RKO (cell line): ENCODE measurements around the gene DLGAP4.

ENCODE experiments used
- DNase-seq: peaks from one replicate; pipeline ENCODE4 v3.0.0-alpha.2; 2016; ENCODE audit warnings: low spot score

DLGAP4 gene

DNA sequence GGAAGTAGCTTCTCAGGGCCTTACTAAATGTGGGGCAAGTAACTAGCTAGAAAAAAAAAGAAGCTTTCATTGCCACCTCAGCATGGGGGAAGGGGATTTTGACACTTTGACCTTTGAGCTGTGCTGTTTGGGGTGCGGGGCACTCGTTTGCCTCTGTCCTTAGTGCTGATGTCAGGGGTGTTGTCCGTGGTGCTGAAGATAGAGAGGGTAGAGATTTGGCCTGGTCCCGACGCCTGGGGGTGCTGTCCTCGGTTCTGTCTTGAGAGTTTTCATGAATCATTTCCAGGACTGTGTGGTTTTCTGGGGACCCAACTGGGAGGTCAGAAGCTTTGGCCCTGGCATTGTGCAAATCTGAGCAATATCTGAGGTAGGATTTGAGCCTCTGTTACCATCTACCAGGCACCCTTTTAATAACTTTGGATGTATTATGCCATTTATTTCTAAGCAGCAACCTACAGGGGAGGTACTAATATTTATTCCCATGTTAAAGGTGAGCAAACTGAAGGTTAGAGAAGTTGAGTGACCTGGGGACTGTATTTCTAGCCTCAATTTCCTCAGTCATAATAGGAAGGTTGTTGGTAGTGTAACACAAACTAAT lies 78.0 kb downstream of the DLGAP4 start:
- peak; percentile 77 for DNase-seq

DNA sequence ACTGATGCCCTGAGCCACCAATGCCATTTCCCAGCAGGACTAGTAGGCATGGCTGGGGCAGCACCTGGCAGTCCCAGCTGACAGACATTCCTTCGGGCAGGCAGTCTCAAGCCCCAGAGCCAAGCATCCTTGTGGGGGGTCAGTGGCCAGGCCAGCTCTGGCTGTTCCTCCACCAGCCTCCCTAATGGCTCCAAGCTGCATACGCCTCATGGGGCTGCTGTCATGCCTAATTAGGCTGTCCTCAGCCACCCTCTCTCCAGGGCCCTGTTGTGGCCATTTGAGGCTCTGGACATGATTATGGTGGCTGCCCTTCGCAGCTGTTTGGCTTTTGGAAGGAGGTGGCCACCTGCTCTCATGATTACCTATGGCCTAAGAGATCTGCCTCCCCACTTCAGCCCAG lies 79.4 kb downstream of the DLGAP4 start:
- no peak for DNase-seq

DNA sequence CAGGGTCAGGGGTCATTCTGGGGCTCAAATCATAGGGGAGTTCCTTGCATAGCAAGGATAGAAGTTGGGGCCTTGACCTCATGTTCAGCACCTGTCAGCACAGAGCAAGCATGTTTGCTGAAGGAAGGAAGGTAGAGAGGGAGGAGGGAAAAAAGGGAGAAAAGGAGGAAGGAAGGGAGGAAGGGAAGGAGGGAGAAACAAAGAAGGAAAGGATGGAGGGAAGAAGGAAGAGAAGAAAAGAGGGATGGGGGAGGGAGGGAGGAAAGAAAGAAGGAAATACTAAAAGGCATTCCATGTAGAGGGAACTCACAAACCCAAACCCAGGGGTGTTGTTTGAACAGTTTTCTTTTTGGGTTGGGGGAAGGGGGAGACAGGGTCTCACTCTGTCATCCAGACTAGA lies 80.1 kb downstream of the DLGAP4 start:
- no peak for DNase-seq

DNA sequence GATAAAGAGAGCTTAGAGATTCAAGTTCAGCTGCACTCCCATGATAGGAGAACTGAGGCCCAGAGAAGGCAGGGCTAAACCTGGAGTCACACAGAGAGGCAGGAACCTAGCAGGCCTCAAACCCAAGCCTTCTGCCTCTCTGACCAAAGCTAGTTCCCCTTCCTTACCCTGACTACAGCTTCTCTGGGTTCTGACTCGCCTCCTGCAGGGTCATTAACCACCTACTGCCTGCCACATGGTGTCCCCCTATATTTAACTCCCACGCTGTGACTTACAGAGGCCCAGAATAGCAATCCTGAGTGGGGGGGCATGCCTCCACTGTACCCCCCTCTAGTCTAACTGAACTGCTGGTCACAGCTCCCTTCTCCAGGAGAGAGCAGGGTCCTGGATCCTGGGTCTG lies 84.1 kb downstream of the DLGAP4 start:
- DNase-seq, result no peak

DNA sequence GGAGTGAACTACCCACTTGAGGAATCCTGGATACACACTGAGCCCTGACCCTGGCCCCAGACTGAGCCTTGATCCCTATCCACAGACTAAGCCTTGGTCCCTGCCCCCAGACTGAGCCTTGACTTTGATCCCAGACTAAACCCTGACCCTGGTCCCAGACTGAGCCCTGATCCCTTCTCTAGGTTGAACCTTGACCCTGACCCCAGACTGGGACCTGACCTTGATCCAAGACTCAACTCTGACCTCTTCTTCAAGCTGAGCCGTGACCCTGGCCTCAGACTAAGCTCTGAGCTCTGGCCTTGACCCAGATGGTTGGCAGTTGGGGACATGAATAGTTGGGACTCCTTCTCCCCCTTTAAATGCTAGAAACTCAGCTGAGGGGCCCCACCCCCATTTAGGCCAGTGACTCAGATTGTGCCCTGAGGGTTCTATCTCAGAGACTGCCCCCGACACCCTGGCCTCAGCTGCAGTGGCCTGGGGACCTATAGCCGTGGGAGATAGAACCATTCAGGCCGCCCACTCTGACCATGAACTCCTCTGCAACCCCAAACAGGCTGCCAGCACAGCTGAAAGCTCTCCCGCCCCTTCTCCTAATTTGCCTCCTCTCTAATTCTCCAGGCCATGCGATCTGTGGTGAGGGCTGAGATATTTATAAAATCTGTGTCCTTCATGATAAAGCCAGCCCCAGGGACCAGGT lies 84.7 kb downstream of the DLGAP4 start:
- no peak for DNase-seq

DNA sequence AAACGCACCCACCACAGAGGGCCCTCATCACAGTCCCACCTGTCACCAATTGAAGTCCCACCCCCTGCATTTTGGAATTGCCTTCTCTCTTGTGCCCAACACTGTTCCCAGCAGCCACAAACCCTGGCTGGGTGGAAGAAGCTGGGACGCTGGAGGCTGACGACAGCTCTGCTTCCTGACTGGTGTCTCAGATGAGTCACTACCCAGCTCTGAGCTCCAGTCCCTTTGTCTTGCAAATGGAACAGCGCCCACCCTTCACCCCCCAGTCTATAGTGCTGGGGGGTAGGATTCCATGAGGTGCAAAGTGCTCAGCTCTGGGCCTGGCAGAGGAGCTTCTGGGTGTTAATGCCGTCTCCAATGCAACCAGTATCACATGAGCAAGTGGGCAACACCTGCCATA lies 85.3 kb downstream of the DLGAP4 start:
- no peak for DNase-seq

DNA sequence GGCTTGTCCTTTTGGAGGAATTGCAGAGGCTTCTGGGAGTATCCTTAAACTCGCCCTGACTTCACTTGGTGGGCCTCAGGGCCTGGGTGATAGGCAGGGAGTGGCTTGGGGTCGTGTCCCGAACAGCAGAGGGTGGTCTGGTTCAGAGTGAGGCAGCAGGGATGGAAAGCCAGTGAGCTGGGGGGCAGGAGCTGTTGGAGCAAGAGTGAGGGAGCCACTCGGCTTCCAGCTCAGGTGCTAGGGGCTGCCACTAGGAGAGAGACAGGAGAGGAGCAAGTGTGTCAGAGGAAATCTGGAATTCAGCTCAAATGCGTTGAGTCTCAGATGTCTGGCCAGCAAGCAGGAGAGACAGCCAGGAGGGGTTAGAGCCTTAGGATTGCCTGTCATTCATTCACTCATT lies 85.8 kb downstream of the DLGAP4 start:
- no peak for DNase-seq

DNA sequence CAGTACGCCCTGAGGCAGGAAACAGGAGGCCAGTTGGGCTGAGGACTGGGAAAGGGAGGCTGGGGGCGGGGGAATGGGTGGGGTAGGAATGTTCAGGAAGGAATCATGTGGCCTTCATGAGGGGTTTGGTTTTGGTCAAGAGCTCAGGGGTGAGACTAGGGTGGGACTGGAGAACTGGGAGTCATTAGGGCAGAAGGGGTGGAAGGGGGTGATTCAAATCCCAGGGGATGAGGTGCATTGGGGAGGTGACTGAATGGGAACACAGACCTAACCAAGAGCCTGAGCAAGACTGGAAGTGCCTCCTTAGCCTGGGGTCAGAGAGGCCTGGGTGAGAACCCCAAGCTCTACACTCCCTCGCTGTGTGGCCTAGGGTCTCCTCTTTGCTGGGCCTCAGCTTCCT lies 86.8 kb downstream of the DLGAP4 start:
- no peak for DNase-seq

DNA sequence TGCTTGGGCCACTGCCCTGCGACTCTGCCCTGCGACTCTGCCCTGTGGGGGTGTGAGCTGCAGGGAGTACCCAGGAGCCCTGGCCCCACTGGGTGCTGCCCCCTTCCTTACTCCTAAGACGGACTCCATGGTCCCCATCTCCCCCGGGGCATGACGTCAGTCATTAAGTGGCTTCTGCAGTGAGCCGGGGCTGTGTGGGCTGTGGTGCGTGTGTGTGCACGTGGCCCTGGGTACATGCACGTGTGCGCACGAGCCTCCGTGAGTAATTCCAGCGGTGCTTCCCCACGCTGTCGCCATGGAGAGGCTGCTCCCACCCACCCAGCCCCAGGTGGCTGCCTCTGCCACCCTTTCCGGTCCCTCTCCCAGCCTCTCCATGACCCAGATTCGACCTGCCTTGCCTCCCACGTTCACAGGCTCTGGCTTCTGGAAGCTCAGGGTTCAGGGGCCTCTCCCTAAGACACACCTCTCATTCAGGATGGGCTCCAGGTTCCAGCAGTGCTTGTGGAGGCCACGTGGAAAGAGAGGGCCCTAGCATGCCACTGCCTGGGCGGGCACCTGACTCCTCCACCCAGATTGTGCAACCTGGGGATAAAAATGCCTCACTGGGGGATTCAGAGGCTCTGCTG lies 88.3 kb downstream of the DLGAP4 start:
- DNase-seq, result no peak

DNA sequence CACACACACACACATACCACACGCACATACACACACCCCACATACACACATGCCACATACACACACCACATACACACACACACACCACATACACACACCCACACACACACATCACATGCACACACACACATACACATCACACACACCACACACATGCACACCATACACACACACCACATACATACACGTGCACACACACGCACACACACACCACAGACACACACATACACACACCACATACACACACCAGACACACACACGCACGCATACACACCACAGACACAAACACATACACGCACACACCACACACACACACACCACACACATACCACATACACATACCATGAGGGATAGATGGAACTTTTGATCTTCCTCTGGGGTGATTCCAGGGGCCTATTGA lies 90.2 kb downstream of the DLGAP4 start:
- no peak for DNase-seq

DNA sequence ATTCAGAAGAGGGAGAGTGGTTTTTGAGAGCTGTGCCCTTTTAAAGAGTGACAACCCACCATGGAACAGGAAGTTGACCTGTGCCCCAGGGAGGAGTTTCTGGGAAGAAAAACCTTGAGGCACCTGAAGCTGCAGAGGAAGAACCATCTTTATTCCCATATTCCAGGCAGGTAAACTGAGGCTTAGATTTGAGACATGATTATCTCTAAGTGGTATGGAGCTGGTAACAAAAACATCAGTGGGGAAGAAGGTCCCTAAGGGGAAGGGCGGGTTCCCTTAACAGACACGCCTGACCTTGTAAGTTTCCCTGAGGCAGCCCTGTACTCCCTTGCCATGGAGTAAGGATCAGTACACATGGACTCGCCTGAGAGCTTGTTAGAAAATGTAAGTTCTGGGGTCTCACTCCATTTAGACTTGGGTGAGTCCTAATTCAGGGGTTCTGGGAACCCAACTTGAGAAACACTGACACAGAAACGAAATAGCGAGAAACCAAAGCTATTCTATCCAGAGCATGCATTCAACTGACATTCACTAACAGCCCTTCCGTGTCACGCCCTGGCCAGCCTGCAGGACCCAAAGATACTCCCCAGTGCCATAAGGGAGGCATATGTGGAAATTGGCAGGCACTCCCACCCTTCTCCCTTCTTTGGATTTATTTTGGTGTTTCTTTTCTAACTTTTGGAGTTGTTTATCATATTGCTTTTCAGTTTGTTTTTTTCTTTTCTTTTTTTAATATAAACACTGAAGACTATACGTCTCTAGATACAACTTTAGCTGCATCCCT lies 90.9 kb downstream of the DLGAP4 start:
- DNase-seq, result no peak

DNA sequence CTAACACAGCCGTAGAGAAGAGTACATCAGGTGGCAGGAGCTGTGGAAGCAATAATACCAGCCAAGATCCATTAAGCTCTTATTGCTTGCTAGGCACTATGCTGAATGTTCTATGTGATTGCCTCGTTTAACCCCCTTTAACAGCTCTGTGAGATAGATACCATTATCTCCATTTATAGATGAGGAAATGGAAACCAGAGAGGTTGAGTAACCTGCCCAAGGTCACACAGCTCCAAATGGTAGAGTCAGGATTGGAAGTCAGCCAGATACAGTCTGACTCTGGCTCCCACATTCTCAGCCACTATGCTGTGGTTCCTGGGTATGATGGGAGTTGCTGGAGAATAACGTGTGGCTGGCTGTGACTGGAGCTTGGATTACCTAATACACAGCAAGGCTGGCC lies 92.4 kb downstream of the DLGAP4 start:
- DNase-seq, result no peak

DNA sequence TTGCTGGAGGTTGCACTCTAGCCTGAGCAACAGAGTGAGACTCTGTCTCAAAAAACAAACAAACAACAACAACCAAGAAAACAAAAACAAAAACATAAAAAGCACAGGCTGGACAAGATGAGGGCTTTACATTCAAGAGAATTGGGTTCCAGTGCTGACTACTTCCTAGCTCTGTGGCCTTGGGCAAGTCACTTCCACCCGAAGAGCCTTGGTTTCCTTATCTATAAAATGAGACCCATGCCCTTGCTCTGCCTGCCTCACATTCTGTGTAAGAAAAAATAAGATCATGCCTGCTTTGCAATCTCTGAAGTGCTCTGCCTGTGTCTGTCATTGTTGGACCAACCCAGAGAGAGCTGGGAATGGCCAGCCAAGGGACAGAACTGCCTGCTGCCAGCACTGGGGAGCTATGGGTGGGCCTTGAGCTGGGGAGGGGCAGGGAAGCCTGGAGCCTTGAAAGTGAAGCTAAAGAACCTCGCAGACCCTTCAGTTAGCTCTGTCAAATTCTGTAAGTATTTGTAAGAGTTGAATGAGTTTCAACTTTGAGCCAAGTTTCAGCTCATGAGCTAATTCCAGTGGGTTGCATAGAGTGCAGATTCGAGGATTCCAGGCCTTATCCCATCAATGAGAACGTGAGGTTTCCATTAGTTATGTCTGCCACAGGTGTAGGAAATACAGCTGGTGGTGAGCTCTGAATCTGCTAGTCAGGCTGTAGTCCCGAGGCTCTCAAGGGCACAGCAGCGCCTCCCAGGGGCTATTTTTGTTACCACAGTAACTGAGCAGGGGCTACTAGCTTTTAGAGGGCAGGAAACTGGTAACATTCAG lies 93.2 kb downstream of the DLGAP4 start:
- DNase-seq, result peak; percentile 74

DNA sequence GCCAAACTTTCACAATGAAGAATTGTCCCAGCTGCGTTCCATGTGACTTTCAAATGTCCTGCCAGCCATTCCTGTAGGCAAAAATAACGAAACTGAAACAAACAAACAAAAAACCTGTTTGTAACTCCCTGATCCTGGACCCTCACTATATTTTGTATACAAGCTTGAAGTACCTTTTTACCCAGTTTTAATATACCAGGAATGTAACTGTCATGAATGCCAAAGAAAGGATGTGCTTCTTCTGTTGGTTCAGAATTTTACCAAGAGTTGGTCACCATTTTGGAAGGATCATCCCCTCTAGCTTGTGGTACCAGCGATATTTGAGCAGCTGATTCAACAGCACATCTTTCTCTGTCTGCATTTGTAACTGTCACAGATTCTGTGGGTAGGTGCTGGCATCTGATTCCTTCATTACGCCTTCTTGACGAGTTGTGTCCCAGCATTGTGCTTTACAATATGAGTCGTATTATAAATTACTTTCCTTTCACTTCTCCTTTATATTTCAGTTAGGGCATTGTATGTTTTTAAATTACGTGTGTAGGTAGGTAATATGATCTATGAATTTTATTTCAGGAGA lies 93.9 kb downstream of the DLGAP4 start:
- no peak for DNase-seq

DNA sequence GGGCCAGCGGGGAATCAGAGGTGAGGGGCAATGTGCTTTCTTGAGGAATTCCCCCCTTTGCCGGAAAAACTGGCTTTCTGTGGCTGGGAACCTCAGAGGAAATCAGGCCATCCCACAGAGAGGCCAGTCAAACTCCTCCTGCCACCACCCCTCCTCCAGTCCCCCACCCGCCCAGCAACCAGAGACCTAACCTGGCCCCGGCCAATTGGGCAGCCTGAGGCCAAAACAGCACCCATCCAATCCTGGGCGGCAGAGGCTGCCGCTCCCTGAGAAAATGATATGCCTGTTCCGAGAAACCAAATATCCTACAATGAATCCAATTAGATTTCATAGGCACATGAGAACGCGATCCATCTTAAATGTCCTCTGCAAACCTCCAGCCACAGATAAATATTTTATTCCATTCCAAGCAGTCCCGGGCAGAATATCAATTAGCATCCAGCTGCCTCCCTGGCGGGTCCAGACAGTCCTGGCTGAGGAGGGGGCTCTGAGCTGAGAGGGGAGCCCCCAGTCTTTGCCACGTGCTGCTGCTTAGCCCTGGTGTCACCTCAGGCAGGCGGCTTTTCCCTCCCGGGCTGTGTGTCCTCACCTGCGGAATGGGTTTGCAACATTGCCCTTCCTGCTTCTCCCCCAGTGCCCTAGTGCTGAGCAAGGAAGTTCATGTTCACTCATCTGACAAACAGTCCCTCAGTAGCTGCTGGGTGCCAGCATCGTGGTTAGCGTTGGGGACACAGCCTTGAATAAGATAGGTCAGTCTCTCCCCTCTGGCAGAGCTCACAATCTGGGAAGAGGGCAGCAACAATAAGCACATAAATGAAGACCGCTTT lies 95.0 kb downstream of the DLGAP4 start:
- DNase-seq, result no peak

DNA sequence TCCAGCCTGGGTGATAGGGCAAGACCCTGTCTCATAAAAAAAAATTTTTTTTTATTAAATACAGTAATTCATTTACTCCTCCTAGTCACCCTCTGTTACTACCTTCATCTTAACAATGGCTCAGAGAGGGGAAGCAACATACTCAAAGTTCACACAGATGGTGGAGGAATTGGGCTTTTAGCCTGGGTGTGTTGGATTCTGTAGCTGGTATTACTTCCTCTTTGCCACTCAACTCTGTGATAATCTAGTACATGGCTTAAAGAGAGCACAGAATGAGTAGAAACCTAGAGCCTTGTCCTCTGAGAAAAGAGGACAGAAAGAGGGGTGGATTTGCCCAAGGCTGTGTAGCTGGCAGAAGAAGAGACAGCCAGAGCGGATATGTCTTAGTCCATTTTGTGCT lies 96.6 kb downstream of the DLGAP4 start:
- no peak for DNase-seq

DNA sequence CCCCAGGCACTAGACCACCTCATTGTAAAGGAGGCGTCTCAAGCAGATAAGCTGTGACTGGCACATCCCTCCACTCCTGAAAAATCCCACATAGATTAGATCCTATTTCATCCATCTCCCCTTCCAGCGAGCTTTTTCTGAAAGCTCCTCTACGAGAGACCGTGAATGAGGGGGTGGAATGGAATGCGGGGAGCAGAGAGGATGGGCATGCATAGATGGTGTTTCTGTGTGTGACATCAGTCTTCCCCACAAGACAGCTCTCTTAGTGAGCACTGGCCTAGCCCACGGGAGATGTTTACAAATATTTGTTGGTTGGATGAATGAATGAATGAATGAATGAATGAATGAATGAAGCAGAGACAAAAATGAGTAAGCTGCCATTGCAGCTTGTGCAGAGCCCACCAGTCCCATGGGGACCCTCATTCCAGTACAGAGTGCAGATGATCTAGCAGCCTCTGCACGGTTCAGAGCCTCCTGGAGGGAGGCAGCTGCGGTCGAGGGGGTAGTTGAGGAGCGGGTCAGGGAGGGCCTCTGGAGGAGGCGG lies 98.4 kb downstream of the DLGAP4 start:
- DNase-seq, result no peak

DNA sequence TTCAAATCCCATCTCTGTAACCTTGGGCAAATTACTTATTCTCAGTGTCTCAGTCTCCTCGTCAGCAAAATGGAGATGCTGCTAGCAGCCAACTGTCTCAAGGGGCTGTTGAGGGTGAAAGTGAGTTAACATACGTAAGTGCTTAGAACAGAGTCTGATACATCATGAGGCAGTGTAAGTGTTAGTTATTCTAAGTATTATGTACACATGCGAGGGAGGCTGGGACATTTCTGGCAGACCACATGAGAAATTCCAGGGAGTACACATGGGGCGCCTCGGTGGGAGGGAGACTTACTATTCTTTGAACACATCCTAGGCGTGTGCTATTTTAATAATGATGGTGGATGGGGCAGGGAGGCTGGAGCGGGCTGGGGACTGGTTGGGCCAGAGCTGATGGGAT lies 99.1 kb downstream of the DLGAP4 start:
- DNase-seq, result no peak

DNA sequence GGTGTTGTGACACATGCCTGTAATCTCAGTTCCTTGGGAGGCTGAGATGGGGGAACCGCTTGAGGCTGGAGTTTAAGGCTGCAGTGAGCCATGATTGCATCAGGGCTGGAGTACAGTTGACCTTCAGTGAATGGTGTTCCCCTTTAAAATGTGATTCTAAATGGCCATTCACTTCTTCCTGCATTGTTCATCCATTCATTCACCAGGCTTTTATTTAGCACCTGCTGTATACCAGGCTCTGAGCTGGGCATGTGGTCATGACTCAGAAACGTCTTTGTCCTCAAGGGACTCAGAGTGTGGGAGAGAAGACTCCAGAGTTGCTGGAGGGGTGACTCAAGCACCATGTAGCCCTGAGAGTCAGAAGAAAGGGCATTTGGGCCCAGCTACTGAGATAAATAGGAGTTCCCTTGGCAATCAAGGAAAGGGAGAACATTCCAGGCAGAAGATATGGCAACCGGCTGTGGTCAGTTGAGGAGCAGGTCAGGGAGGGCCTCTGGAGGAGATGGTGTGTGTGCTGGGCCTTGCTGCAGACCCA lies 101.1 kb downstream of the DLGAP4 start:
- peak; percentile 42 for DNase-seq

DNA sequence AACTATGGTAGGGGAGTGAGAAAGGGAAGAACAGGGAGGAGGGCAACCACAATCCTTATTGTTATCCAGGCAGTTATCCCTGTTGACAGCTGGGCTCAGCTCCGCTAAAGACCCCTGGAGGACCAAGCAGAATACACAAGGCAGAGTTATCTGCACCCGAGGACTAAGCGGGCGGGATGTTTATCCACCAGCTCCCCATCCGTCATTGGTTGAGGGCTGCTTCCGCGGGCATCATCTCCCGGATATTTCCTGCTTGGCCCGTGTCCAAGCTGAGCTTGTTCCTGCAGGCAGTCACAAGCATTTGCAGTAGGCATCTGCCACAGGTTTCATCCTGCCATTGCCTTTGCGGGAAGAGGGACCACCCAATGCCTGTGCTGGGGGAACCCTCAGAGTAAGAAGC lies 102.1 kb downstream of the DLGAP4 start:
- DNase-seq, result peak; percentile 67
